ENCODE results near the gene CREBBP.

CREBBP gene

DNA sequence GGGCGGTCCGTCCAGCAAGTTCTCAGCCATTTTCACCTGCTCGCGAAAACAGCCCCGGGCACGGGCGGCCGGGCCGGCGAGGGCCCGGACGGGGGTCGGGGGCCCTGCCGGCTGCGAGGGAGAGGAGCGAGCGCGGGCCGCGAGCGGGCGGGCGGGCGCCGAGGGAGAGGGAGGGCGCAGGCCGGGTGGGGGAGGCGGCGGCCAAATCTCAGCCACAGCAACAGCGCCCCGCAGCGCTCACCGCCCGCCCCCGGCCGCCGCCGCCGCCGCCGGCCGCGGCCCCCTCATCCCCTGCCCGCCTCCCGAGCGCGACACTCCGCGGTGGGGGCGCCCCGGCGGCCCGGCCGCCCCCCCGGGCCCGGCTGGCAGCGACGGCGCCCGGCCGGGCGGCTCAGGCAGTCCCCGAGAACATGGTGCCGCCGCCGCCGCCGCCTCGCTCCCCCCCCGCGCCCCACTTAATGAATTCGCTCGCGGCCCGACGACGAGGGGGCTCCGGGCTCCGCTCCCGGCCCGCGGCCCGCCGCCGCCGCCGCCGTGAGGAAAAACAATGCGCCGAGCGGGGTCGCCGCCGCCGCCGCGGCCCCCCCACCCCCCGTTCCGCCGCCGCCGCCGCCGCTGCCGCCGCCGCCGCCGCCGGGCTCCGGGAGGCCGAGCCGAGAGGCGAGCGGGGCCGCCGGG is 487 bp downstream of the CREBBP start:
- DNase-seq (ENCODE audit: low spot score), result peak; percentile 83

DNA sequence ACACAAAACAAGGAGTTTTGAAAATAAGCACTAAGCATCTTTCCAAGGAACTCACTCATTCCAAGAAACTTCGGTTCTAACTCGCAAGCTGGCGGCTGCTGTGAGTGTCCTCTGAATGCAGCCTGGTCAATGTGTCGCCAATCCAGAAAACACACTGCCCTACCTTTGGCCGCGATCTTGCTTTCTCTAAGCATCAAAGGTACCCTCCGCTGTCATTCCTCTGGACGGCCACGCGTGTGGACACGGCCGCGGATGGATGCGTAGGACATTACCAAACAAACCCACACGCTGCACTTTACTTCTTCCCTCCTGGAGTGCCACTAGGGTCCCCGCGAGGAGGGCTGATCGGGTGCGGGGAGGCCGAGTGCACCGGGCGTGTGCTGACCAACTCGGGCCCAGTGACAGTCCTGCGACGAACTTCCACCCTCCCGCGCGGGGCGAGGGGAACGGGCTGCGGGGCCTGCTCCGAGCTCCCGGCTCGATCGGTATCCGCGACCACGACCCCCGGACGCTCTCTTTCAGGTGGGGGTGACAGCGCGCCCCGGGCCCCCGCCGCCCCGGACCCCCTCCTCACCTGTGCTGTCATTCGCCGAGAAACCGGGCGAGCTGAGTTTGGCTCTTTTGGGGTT is 1.1 kb downstream of the CREBBP start:
- DNase-seq (ENCODE audit: low spot score), result no peak

DNA sequence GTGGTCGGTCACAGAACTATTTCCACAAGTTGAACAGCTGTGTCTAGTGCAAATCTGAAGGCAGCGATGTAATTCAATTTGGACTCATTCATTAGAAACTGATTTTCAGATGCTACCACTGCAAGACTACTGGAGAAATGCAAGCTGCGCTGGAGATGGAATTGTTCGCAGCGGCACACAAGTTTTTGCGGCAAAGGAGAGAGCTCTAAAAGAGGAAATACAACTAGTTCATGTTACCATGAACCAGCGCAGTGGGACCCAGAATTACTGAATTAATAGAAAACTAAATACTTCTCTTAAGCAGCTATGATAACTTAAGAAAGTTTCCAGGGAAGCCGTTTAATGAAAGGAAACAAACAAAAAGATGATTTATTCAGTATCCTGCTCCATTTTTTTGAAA is 1.9 kb downstream of the CREBBP start:
- DNase-seq (ENCODE audit: low spot score), result no peak

DNA sequence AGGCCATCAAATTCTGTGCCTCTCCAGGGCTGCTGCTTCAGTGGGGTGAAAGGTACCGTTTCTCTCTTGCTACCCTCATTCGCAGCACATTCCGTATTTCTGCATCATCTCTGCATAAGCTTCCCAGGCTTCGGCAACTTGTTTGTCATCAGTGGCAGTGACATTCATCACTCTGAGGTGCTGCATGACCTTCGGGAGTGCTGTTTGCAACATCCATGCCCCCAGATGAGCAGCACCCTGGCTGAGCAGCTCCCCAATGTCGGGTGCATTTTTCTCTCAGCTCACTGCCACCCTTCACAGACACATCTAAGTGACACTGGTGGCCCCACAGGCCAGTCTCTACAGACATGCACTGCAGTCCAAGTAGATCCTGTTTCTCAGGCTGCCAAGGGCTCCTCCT is 3.8 kb downstream of the CREBBP start:
- DNase-seq (ENCODE audit: low spot score), result peak; percentile 18

DNA sequence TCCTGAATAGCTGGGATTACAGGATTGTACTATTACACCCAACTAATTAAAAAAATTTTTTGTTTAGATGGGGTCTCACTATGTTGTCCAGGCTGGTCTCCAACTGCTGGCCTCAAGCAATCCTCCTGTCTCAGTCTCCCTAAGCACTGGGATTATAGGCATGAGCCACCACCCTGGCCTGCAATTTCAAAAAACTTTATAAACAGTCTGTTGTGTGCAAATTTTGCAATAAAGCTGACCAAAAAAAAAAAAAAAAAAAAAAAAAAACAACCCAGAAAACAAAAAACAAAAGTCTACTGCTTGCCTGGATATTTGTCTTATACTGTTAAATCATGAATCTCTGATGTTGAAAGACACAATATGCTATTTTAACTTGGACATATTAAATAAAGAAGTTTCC is 4.4 kb downstream of the CREBBP start:
- DNase-seq (ENCODE audit: low spot score), result no peak

DNA sequence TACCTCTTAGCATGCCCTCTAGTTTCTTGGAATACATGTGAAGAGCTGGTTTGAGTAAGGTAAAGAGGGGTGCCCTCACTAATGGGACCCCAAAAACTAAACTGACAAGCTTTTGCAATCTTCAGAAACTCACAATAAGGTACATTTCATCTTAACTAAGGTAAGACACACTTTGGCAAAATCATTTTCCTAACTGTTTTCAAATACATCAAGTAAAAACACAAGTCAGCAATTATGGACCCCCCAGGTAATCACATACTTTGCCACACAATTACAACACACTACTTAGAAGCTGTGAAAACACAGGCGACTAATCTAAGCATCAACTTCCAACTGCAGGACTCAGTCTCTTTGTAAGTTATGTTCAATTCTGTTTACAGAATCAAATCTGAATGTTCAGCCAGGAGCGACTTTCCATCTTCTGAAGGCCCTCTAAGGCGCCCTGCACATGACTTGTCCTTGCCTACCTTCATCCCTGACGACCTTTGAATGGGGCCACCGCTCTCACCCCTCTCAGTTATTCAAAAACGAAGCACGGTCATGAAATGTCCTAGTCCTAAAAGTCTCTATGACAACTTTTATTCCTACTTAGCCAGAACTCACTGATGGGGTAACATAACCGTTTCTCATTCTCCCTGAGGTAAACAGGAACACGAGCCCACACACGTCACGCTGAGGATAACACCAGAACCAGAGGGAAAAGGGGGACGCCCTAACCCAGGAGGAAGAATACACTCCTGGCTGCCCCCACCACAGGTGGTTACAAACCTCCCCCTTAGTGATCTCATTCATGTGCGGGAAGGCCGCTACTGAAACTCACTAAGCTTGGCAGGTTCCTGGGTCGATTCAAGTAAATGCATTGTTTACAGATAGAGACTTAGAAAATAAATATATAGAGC is 5.5 kb downstream of the CREBBP start:
- DNase-seq (ENCODE audit: low spot score), result no peak

DNA sequence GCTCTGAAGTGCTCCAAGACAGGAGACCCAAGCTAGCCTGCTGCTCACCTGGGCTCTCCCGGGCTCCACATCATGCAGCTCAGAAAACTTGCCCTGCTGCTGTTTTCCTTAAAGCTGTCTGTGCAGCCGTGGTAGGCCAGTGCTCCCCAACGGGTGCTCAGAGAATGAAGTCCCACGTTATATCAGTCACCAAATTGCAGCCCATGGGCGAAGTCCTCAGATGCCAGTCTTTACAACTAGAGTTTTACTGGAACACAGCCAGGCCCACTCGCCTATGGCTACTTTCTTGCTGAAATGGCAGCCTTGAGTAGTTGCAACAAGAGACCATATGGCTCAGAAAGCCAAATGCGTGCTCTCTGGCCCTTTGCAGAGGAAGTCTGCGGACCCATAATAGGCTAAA is 6.3 kb downstream of the CREBBP start:
- no peak for DNase-seq (ENCODE audit: low spot score)

DNA sequence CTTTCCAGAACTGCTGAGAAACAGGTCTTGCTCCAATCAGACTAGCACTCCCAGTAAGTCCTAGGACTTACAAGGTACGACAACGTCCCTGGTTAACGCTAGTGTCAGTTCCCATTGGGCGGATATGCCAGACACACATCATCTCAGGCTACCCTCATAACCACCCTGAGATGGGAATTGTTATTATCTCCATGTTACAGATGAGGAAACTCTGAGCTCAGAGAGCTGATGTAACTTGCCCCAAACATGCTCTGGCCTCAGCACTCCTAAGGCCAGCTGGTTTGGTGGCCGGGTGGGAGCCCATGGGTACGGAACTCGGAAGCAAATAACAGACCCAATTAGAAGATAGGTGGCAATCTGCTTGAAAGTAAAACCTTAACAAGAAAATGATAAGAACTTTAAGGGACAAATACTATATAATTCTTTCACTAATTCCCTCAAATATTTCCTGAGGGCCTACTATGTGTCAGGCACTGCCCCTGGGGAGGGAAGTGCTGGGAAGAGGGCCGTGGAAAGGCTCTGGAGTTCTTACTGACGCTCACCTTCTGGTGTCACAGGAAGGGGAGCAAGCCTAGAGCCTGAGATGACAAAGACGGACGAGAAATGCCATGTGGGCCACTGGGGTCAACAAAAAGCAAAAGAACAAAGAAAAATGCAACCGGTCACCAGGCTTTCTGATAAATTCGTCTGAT is 6.9 kb downstream of the CREBBP start:
- DNase-seq (ENCODE audit: low spot score), result no peak

DNA sequence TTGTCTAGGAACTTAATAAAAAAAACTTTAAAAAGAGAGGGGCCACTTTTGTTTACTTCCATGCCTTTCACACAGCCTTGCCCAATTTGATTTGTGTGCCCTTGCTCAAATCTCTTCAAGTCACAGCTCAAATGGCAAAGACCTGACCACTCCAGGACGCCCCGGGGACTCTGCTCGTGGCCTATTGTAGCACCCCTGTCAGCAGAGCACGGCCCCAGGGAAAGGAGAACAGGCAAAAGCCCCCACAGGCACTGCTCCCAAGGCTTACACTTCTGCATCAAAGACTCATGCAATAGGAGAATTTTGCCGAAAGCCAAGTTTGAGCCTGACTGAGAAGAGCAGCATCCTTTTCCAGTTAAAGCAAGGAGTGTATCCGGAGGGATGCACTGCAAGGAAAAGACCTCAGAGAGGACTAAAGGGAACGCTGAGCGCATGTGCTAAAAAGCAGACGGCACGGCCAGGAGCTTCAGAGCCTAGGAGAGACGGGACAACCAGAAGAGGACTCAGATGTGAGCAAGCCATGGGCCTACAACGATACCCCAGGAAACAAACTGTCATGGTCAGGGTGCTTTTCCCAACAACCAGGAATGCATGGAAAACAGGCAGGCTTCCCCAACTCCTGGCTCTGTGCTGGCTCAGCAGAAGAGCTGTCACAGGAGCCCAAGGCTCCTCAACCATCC is 8.2 kb downstream of the CREBBP start:
- DNase-seq (ENCODE audit: low spot score), result no peak

DNA sequence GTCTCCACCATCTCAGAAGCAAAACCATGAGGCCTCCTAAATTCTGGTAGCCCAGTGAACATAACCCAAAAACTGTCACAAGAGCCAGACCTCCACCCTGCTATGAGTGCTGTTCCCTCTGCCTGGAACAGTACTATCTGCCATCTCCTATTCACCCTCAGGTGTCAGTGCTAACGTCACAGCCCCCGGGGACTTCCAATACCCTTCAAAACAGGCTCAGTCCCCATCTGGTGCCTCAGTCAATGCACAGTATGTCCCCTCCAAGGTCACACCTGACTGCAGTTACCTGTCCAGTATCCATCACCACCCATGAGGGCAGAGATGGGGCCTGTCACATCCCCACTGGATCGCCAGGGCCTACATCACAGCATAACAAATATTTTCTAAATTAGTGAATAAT is 11.5 kb downstream of the CREBBP start:
- DNase-seq (ENCODE audit: low spot score), result no peak

DNA sequence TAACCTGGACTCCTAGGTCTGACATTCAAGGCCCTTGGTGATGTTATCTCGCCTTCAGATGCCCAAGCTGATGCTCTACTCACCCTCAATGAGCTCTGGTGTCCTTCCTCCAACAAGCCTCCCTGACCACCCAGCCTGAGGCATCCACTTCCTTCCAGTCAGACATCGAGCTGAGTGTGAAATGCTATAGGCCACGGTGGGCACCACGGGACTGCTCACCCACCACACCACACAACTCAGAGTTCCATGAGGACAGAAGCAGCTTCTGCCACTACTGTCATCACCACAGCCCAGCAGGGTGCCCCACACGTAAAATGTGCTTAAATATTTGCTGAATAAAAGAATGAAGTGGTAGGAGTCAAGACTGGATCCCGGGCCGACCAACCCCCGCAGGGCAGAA is 12.0 kb downstream of the CREBBP start:
- DNase-seq (ENCODE audit: low spot score), result no peak

DNA sequence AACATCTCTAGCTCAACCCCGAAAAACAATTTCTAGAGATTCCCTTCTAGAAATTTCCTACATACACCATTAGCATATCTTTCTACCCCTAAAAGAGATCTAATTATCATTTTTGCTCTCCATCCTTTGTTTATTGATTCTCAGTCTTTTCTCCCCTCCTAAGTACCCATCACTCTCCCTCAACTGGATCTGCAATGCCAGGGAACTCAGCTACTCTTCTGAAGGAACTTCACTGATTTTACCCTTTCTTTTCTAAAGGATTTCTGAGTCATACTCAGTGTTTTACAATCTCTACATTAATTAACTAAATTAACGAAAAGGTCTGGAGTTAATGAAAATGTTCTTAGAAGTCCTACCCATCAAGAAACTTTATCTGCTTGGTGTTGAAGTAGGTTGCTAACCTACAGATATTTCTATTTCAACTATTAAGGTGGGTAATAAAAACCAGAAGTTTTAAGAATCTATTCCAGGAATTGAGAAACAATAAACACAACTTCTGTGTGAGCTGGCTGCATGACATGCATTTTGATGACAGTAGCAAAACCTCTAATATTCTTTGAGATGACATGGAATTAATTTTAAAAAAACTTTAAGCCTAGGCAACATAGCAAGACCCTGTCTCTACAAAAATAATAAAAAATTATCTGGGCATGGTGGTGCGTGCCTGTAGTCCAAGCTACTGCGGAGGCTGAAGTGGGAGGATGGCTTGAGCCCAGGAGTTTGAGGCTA is 13.6 kb downstream of the CREBBP start:
- no peak for DNase-seq (ENCODE audit: low spot score)

DNA sequence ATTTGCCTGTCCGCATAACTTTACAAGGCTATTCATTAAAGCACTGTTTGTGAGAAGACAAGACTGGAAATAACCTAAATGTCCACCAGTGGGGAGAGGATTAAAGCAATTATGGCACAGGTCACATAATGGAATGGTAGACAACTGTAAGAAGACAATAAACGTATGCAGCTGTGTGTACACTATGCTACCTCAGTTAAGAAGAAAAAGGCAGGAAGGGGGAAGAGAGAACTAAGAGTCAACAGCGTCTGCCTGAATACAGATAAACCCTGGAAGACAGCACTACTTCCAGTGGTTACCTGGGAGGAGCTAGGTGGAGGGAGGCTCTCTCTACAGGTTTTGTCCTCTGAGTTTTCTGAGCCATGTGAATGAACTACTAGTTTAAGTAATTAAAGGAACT is 15.3 kb downstream of the CREBBP start:
- no peak for DNase-seq (ENCODE audit: low spot score)

DNA sequence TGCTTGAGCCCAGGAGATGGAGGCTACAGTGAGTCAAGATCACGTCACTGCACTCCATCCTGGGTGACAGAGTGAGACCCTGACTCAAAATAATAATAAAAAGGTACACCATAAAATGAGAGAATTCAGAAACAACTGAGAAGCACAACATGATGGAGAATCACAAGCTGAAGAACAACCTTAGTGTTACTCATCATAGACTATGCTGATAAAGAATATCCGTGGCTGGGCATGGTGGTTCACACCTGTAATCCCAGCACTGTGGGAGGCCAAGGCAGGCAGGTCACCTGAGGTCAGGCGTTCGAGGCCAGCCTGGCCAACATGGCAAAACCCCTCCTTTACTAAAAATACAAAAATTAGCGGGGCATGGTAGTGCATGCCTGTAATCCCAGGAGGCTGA is 16.0 kb downstream of the CREBBP start:
- no peak for DNase-seq (ENCODE audit: low spot score)

DNA sequence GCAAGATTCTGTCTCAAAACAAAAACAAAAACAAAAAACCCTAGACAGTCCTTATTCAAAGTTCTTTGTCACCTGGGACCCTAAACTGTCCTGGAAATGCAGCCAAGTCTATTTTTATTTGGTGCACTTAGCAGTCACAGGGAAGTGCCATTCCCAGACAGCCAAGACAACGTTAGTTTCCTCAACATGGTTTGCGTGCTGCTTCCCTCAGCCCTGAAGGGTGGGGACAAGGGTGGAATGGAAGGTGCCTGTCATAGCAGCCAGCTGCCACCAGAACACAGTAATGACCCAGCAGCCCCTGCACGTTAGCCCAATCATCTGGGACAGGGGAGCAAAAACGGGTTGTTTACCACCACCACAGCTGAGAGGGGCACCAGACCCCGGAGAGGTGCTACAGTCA is 16.9 kb downstream of the CREBBP start:
- no peak for DNase-seq (ENCODE audit: low spot score)

DNA sequence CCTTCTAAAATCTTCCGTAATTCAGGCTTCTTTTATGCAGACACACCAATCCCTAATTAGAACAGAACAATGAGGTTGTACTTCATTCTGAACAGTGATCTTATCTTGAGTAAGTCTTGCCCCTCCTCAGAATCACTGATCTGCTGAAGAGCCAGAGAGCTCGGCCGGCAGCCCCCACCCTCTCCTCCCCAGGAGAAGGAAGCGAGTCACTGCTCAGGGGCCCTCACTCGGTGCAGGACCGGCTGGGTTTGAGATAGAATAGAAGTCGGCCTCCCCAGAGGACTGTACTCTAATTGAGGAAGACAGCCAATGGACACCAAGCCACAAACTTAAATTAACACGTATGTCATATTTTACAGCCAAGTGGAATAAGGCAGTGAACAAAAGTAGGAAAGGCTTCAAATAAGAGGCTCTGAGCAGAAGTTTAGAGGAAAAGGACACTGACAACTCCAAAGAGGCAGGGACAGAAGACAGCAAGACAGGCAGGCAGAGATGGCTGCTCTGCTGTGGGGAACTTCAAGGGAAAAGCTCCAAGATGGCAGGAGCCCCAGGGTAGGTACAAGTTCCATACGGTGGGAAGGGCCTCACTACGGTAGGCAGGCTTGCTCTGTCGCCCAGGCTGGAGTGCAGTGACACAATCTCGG is 18.6 kb downstream of the CREBBP start:
- no peak for DNase-seq (ENCODE audit: low spot score)

DNA sequence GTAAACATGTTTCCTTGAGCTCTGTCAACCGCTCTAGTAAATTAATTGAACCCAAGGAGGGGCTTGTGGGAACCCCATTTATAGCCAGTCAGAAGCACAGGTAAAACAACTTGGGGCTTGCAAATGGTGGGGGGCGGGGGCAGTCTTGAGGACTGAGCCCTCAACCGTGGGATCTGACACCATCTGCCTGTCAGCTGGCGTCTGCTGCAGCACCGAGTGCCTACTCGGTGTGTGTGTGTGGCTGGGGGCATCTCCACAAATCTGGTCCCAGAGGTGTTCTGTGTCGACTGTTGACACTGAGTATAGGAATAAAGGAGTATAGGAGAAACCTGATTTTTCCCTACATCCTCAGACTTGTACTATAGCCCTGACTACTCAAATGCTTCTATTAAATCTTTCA is 20.6 kb downstream of the CREBBP start:
- no peak for DNase-seq (ENCODE audit: low spot score)

DNA sequence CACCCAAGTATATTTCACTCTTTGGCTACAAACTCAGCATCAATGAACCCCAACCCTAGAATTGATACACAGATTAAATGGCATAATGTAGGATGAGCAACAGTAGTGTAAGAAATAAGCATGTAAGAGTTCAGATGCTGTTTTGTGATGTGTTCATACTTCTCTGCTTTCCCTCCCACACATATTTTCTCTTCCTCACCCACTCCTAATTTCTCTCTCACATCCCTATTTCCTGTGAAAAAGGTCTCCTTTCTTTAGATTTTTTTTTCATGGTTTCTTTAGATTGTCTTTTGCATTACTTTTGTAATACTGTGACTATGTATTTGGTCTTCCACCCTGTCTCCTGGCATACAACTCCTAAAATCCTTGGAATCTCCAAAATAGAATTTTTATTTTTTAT is 21.7 kb downstream of the CREBBP start:
- DNase-seq (ENCODE audit: low spot score), result no peak

DNA sequence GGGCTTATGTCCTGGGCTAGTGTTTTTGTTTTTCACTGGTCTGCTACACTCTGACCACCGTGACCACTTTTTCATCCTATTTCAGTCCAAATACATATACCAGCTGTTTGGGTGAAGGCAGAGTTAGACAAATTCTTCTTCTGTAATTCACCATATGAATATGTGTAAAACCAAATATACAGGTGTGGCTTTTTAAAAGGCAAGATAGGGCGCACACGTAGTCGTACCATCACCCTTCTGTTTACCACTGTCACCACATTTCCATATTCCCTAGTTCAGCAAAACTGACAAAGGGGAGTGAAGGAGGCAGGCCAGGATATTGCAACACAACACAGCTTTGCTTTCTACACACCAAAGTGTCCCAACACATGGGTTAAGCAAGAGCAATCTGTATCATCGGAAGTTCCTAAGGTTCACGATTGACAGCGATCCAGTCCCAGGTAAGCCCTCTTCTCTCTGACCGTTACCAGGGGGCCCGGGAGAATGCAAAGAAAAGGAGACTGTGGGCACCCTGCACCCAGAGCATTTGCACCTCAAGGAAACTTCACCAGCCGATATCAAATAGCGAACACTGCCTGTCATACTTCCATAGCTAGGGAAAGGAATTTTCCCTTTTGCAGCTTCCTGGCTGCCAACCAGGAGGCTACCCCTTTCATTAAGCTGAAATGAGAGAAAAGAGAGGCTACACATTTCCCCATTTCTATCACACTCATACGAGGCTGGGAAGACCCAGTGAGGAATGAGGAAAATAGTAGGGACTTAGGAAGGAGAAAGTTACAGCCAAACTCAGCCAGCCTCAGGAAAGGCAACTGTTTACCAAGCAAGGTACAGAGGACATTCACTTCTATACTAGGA is 23.1 kb downstream of the CREBBP start:
- peak; percentile 30 for DNase-seq (ENCODE audit: low spot score)
